CD4-positive, alpha-beta T cell treated with Interleukin-1 beta for 1 hour (primary cell): ENCODE results near the gene EXD3.

Source experiments
- DNase-seq, 2 donors: peaks; one replicate each; pipeline ENCODE4 v3.0.0-alpha.2; 2020 to 2022

The EXD3 gene

DNA sequence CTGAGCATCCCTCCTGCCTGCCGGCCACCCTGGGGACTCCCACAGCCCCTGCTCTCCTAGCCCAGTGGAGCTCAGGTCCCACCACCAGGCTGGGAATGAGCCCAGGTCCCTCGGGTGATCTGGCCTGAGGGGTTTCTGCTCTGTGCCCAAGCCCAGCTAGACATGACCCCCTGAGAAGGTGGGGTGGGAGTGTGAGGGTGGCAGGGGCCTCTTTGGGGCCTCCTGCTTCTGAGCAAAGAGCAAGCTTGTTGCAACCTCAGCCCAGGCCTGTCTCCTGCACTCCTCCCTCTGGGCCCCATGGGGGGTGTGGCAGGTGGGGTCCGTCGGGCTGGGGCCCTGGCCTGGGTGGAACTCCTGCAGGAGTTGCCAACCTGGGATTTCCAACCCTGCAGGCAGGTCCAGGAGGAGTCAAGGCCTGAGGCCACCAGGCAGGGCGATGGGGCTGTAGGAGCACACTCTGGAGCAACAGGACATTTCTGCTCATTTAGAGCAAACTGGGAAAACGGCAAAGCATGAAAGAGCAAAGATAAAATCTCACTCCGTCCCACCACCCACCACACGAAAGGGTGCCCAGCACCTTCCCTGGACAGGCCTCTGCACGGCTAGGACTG lies 109.5 kb downstream of the EXD3 start:
- no peak for DNase-seq

DNA sequence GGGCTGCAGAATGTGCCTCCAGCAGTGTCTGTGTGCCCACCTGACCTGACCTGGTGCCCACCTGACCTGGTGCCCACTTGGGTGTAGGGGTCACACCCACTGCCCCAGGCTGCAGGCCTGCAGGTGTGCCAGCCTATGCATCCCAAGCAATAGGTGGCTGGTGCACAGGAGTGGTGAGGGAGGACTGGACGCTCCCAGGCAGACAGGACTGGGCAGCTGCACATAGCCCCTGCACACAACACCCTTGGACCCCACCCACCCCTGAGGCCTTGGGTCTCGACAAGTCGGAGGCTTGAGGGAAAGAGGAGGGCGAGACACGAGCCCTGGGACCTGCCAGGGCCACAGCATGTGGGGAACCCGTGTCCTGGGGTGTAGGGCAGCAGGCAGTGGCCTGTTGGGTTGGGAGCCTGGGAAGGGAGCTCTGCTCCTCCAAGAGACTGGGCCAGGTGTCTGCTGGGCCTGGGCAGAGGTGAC lies 110.1 kb downstream of the EXD3 start:
- DNase-seq, result no peak

DNA sequence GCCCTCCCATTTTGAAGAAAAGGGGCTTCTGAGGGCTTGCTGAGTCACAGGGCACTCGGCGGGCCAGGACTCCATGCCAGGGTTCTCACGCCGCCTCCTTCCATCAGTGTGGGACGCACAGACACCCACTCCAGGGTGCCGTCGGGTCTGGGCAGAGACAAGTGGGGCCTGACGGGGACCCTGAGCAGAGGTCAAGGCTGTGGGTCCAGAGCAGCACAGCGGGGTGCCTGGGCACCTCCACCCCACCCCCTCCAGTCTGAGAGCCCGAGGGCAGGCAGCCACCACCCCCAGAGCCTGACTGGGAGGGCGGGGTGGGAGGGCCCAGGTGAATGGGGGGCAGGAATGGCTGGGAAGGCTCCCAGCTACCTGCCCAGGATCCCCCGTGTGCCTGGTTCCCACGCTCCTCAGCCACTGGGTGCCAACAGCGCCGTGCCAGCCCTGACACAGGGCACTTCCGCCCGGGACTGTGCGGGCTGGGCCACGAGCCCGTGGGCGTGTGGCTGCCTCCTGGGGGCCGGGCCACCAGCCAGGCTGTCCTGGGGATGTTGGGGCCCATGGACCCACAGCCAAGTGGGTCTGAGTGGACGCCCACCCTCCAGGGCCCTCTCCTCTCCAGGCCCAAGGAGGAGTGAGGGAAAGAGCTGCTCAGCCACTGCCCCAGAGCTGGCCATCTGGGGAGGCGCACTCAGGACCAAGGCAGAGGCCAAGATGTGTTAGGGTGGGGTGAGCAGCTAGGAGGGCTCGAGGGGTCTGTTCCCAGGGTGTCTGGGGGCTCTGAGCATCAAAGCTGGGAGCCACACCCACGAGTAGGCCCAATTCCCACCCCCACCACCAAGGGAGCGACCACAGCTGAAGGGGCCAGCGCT lies 110.7 kb downstream of the EXD3 start:
- DNase-seq, result no peak

DNA sequence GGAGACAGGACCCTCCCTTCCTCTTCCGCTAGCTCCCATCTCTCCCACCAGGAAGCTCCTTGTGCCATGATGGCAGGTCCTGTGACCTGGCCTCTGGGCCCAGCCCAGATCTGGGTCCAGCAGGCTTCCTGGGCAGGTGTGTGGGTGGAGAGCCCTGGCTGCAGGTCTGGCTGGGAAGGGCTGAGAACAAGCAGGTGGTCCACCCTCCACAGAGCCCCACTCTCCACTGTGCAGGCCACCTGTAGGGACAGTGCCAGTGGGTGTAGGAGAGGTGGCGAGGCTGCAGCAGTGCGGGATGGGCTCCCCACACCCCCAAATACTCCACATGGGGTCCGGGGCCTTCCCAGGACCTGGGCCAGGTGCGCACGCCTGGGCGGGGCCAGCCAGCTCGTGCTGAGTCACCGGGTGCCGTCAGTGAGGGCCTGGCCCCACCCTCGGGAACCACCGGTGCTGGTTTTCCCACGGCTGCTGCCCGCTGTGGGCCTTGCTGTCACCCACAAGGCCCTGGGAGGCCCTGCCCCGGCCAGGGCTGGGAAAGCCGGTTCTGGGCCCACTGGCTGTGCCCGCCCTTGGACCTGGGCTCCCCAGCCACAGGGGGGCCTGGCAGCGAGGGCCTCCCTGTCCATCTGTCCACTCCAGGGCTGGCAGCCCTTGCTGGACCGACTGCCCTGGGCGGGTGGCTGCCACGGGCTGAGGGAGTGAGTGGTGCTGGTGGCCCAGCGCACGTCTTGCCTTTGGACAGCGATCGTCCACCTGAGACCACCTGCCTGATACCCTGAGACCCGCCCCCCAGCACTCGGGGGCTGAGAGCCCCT lies 111.6 kb downstream of the EXD3 start:
- DNase-seq, result no peak

DNA sequence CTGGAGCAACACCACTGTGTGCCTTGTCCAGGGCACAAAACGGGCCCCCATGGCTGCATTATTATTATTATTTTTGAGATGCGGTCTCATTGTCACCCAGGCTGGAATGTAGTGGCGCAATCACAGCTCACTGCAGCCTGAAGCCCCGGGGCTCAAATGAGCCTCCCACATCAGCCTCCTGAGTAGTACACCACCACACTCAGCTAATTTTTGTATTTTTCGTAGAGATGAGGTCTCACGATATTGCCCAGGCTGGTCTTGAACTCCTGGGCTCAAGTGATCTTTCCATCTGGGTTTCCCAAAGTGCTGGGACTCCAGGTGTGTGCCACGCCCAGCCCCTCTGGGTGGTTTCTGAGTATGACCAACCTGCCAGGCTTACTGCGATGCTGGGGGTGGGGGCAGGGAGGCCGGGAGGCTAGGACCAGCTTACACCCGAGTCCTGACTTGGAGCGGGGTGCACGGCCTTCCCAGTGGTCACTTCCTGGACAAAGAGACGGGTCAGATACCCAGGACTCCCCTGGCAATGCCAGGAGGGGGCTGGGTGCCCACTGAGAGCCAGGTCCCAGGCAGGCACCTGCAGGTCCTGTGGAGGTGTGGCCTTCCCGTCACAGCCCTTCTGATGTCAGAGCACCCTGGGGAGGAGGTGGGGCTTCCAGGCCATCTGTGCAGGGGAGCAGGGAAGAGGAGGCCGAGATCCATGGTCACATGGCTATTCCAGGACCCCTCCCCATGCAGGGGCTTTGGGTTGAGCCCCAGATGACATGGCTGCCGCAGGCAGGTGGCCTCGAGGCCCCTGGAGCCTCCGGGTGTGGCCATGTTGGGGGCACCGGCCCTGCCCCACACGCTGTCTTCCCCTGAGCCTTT lies 112.5 kb downstream of the EXD3 start:
- no peak for DNase-seq

- DNase-seq, result no peak
Measured at GRCh38 chr9:137309368-137310188, 113.4 kb downstream of the EXD3 start.

DNA sequence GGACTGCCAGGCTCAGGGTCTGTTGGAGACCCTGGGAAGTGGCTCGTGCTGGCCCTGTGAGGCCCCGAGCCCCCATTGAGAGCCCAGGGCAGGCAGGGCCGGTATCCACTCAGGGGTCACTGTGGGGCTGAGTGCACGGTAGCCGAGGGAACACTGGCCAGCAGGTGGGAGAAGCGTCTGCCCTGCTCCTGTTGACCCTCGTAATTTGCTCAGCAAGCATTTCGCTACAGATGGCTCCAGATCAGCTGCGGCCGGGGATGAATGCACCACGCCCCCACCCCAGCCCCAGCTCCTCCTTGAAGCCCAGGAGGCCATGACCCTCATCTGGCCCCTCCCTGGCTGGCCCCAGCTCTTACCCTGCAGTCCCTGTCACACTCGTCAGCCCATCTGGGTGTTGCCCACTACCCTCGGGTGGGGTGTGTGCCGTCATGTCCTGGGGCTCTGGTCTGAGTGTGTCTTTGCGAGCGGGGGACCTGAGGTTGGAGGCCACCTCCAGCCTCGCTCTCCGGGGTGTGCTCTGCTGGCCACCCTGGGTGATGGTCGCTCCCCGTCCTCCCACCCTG lies 114.8 kb downstream of the EXD3 start:
- no peak for DNase-seq

- DNase-seq, result no peak
Measured at GRCh38 chr9:137307255-137308056, 115.5 kb downstream of the EXD3 start.

GRCh38 chr9:137306850-137307254 lies 116.1 kb downstream of the EXD3 start:
- DNase-seq, result no peak

DNA sequence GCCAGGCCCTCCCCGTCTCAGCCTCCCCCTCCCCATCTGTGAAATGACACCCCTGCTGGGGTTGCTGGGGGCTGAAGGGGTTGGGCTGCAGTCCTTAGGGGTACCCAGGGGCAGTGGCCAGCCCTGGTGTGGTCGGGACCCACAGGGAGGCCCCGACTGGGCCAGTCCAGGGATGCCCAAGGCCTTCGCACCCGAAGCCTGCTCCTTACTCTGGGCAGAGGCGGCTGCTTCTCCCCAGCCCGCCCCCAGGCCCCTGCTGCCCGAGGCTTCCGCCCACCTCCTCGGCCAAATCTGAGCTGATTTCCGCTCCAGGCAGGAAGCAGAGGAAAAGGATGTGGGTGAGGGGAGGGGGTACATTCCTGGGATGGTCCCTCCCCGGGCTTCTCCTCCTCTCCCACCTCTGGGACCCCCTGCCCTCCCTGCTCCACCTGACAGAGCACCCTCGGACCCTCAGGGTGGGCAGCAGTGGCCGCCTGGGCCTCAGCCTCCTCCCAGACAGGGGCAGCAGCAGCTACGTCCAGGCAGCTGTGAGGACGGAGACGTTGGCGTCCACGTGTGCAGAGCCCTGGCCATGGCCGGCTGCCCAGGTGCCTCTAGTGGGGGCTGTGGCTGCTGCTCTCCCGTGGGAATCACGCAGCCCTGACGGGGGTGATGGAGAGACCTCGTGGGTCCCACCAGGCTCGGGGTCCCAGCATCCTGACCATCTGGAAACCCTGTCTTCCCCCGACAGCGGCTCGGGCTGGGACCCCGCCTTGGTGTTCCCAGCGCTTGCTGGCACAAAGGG lies 116.7 kb downstream of the EXD3 start:
- DNase-seq, result no peak

DNA sequence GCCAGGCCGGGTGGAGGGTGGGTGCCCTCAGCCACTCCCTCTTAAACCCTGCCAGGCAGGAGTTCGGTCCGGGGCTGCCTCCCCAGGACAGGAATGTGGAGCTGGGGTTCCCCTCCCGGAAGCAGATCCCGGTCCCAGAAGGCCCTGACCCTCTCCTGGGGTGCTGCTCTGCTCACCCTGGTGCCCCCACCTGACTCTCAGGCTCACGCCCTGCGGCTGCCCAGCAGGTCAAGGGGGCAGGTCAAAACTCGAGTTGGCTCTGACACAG lies 117.2 kb downstream of the EXD3 start:
- DNase-seq, result no peak

GRCh38 chr9:137305060-137305797 lies 117.7 kb downstream of the EXD3 start:
- peak; percentile 58 to 59 for DNase-seq

DNA sequence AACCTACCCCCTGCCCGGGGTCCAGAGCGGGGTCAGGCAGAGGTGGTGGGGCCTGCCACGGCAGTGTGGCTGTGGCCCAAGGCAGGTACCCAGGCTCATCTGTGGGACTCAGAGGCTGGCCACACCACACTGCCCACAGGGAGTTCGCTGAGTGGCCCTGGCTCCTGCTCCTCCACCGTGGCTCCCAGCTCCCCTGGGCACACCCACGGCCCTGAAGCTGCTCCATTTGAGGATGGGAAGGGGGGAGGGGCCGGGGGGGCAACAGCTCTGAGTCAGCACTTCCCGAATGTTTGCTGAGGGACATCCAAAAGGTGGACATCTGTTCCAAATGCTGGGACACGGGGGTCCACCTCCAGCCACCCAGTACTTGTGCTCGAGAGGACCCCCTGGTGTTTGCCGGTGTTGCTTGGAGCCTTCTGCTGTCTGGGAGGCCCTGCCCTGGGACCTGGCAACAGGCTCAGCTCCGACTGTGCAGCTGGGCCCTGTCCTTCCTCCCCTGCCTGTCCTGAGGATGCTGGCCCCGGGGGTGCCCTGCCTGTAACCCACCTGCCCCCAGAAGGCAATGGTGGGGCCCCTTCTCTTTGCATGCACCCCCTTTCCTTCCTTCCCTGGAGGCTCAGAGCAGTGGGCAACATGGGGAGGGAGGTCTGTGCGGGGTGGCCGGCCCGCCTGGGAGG lies 118.4 kb downstream of the EXD3 start:
- no peak for DNase-seq

GRCh38 chr9:137303893-137304382 lies 119.0 kb downstream of the EXD3 start:
- DNase-seq, result no peak

DNA sequence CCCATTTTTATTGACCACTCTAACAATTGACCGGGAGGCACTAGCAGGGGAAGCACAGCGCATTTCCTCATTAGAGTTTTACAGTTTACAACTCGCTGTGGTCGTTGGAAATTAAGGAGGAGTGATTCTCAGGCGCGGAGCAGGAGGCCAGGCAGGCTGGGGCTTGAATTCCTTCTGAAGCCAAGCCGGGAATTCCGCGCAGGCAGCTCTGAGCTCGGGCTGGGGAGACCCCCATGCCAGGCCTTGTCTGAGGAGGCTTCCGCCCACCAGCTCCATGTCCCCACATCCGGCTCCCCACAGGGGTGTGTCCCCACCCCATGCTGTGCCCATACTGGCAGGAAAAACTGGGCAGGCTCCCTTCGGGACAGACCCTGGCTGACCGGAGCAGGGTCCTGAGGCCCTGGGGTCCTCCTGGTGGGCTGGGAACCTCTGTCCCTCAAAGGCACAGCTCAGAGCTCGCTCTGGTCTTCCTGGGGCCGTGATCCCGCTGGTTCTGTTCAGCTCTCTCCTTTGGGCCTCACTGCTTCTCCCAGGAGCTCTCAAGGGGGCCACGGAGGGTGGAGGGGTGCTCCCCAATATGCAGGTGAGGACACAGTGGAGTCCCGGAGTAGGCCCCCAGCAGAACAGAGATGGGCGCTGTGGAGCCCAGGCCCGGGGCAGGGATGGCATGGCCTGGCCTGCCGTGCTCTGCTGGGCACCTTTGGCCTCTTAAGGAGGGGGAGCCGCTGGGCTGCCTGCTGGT lies 119.6 kb downstream of the EXD3 start:
- no peak for DNase-seq

GRCh38 chr9:137302449-137303150 lies 120.4 kb downstream of the EXD3 start:
- DNase-seq, result no peak

DNA sequence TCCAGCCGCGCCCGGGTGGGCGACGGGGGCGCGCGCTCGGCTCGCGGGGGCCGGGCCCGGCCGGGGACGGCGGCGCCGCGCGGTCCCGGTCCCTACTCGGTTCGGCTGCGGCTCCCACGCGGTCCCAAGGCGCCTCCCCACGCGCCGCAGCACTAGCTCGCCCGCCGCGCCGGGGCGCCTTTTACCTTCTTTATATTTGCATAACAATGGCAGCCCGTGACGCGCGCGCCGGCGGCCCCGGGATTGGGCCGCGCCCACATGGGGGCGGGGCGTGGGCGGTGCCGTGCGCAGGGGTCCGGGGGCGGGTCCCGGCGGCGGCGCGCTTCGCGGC lies 120.9 kb downstream of the EXD3 start, which contains the start of gene NRARP:
Gene NRARP (minus strand): TSS at position 154 of the 331 bp plus-strand sequence. CDS start 343 bp downstream, outside the sequence.
- peak; percentile 89 to 93 for DNase-seq
